GM21786 (cell line): ENCODE data around the gene TBXAS1.
"Not testable (repeated sequence)": the region's sequence is repeated elsewhere in the genome, so short reads cannot be mapped to it uniquely, and the experiment has no call there.

Experiments used
- ATAC-seq: cut with Tn5 transposase; IDR thresholded peaks from one replicate; pipeline ENCODE4 v1.9.1; 2021; ENCODE audit not compliant: unreplicated experiment

Gene TBXAS1

GRCh38 chr7:139825666-139826290 is 3.3 kb upstream of the TBXAS1 start:
- no peak for ATAC-seq

GRCh38 chr7:139827042-139827441 is 2.0 kb upstream of the TBXAS1 start:
- ATAC-seq = no peak

- ATAC-seq = no peak
These were observed 618 bp upstream of the TBXAS1 start for GRCh38 chr7:139828446-139828845.

- no peak for ATAC-seq
These were observed 682 bp downstream of the TBXAS1 start for GRCh38 chr7:139829775-139830117.

- no peak for ATAC-seq
These were observed 1.2 kb downstream of the TBXAS1 start for GRCh38 chr7:139830292-139830691.

- no peak for ATAC-seq
These were observed 1.9 kb downstream of the TBXAS1 start for GRCh38 chr7:139830782-139831501.

- ATAC-seq = not testable (repeated sequence)
These were observed 6.8 kb downstream of the TBXAS1 start for GRCh38 chr7:139835848-139836247.

GRCh38 chr7:139837291-139837690 is 8.2 kb downstream of the TBXAS1 start:
- ATAC-seq = not testable (repeated sequence)

- no peak for ATAC-seq
These were observed 9.2 kb downstream of the TBXAS1 start for GRCh38 chr7:139838276-139838675.

- ATAC-seq = no peak
These were observed 9.8 kb downstream of the TBXAS1 start for GRCh38 chr7:139838876-139839275.

GRCh38 chr7:139840776-139841175 is 11.7 kb downstream of the TBXAS1 start:
- ATAC-seq = no peak

- peak; percentile 85 for ATAC-seq
These were observed 13.5 kb downstream of the TBXAS1 start for GRCh38 chr7:139842401-139843210.

- not testable (repeated sequence) for ATAC-seq
These were observed 14.1 kb downstream of the TBXAS1 start for GRCh38 chr7:139843211-139843537.

- no peak for ATAC-seq
These were observed 15.8 kb downstream of the TBXAS1 start for GRCh38 chr7:139844779-139845442.

GRCh38 chr7:139845443-139845805 is 16.4 kb downstream of the TBXAS1 start:
- no peak for ATAC-seq

GRCh38 chr7:139846297-139846696 is 17.2 kb downstream of the TBXAS1 start:
- no peak for ATAC-seq

- ATAC-seq = no peak
These were observed 19.2 kb downstream of the TBXAS1 start for GRCh38 chr7:139848274-139848673.

GRCh38 chr7:139850906-139851305 is 21.8 kb downstream of the TBXAS1 start:
- no peak for ATAC-seq

- ATAC-seq = no peak
These were observed 22.9 kb downstream of the TBXAS1 start for GRCh38 chr7:139851770-139852481.

- ATAC-seq = no peak
These were observed 23.4 kb downstream of the TBXAS1 start for GRCh38 chr7:139852482-139852845.

GRCh38 chr7:139853506-139854123 is 24.6 kb downstream of the TBXAS1 start:
- no peak for ATAC-seq
